Left kidney (tissue), 2 donors: ENCODE data around the gene KIF27. TPM values are rescaled to one million over a fixed set of nuclear protein-coding genes. Genes with fewer than 3 reads are reported as not detected.
"Not testable (repeated sequence)": the region's sequence is repeated elsewhere in the genome, so short reads cannot be mapped to it uniquely, and the experiment has no call there.

ENCODE experiments used
- DNase-seq: peaks from one replicate; pipeline ENCODE4 v3.0.0-alpha.2; 2013
- polyA plus RNA-seq: library from polyadenylated mRNA; unstranded; fragments of 120-200 nt; gene quantifications from one replicate; pipeline ENCODE4 v1.2.1, GENCODE V29; 2013; ENCODE audit not compliant: insufficient read length

Gene KIF27
- polyA plus RNA-seq, 1 donor = 27.4 TPM

DNA sequence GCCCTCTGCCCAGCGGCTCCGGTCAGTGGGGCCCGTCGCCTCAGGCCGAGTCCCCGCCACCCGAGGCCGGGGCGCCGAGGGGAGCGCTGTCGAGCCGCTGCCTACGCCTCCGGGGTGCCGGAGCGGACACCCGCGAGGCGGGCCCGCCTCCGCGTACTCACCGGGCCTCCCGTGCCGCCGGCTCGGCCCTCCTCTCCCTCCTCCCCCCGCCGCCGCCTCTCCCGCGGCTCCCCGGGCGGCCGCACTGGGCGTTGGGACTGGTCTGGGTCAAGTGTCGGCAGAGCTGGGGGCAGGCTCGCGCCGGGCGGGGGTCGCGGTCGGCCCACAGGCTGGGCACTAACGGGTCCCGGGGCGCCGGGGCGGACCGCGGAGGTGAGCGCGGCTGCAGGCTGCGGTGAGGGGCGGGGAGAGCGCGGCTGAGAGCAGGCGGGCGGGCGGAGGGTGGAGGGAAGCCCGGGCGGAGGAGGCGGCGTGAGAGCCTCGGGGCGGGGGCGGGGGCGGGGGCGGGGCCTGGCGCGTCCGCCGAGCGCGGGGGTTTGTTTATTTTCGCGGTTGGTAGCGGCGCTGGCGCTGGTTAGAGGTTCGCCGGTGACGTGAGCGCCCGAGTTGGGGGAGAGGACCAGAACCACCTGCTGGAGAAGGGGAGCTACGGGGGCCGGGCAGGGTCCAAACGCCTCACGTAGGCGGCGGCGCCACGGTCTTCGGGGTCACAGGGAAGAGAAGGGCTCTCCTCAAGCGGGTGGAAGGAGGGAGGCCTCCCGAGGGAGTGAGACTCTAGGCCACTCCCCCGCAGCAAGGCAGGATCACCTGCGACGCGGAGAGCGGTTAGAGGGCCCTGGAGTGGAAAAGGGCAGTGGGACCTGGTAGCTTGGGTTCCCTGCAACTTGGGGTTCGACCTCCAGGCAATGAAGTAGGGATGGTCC is 103.6 kb downstream of the KIF27 start, which contains the start of gene GKAP1:
Gene GKAP1, minus strand, starts transcription at position 414 of the 923 bp plus-strand sequence. CDS start 11,252 bp downstream, outside the sequence.
- DNase-seq = peak; percentile 49

DNA sequence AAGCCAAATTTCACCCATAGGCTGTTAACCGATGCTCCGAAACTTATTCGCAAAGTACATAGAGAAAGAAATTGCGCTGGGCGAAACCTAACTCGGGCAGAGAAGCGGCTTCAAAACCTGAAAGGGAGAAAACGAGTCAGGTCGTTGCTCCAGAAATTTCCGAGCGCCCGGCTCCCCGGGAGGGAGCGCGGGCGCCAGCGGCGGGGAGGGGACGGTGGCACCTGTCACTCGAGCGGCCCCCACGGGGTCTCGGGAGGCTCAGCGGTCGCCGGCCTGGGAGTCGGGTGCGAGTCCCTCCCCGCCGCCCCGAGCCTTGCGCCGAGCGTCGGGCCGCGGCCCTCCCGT is 104.2 kb downstream of the KIF27 start:
- DNase-seq = not testable (repeated sequence)

DNA sequence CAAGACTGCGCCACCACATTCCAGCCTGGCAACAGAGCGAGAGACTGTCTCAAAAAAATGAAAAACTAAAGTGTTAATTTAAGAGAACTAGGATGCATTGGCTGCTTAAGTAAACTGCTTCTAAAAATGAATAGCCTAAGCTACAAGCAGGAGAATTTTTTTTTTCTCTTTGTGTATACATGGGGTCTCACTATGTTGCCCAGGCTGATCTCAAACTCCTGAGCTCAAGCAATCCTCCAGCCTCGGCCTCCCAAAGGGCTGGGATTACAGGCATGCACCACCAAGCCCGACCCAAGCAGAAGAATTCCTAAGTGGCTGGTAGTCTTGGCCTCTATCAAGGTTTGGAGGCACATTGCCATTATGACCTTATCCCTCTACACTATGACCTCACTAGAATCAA is 106.1 kb downstream of the KIF27 start:
- DNase-seq = not testable (repeated sequence)

DNA sequence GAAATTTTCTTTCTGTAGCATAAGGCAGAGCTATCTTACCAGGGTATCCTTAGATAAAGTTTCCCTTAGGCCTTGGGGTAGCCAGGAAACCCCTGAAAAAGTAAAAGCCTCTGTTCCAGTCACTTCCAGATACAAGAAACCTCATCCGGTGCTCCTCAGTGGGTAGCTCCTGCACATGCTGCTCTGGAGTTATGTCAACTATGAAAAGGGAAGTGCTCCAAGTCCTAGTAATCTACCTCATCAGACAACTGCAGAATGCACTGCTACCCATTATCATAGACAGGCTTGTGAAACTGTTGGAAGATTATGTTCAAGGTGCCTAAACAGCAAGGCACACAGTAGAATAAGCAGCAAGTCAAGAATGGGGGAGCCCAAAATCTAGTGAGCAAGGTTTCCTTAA is 112.0 kb downstream of the KIF27 start:
- DNase-seq = not testable (repeated sequence)

DNA sequence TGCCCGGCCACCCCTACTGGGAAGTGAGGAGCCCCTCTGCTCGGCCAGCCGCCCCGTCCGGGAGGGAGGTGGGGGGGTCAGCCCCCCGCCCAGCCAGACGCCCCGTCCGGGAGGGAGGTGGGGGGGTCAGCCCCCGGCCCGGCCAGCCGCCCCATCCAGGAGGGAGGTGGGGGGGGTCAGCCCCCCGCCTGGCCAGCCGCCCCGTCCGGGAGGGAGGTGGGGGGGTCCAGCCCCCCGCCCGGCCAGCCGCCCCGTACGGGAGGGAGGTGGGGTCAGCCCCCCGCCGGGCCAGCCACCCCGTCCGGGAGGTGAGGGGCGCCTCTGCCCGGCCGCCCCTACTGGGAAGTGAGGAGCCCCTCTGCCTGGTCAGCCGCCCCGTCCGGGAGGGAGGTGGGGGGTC is 116.8 kb downstream of the KIF27 start:
- DNase-seq = not testable (repeated sequence)

DNA sequence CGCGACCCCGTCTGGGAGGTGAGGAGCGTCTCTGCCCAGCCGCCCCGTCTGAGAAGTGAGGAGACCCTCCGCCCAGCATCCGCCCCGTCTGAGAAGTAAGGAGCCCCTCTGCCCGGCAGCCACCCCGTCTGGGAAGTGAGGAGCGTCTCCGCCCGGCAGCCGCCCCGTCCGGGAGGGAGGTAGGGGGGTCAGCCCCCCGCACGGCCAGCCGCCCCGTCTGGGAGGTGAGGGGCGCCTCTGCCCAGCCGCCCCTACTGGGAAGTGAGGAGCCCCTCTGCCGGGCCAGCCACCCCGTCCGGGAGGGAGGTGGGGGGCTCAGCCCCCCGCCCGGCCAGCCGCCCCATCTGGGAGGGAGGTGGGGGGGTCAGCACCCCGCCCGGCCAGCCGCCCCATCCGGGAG is 117.3 kb downstream of the KIF27 start:
- not testable (repeated sequence) for DNase-seq

DNA sequence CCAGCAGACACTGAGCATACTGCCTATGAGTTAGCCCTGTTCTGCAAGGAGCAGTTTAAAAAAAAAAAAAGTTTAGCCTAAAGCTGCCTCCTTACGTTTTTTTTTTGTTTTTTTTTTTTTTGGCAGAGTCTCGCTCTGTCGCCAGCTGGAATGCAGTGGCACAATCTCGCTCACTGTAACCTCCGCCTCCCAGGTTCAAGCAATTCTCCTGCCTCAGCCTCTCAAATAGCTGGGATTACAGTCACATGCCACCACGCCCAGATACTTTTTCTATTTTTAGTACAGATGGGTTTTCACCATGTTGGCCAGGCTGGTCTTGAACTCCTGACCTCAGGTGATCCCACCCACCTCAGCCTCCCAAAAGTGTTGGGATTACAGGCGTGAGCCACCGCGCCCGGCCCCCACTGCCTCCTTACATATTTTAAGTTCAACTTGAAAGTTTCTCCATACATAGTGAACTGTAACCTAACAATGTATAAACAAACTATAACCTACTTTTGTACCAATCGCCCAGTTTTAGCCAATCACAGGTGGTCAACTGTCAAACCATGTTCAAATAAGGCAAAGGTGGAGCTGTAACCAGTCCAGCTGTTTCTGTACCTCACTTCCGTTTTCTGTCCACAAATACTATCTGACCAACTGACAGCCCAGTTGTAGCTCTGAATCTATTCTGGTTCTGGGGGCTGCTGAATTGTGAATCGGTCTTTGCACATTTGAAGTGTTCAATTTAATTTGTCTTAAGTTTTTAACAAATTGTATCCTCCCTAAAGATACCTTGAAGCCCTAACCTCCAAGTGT is 120.8 kb downstream of the KIF27 start:
- no peak for DNase-seq

DNA sequence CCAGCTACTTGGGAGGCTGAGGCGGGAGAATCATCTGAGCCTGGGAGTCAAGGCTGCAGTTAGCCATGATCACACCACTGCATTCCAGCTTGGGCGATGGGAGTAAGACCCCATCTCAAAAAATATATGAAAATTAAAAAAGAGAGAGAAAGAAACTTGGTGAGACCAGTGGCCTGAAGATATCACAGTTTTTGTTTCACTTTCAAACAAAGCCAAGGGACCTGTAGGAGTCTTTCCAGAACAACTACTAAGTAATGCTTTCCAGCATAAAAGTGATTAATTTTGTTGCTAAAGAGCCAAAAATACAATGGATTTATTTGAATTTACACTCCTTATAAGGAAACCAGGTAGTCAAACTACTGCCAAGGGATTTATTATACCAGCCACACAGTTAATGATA is 127.2 kb downstream of the KIF27 start:
- no peak for DNase-seq

DNA sequence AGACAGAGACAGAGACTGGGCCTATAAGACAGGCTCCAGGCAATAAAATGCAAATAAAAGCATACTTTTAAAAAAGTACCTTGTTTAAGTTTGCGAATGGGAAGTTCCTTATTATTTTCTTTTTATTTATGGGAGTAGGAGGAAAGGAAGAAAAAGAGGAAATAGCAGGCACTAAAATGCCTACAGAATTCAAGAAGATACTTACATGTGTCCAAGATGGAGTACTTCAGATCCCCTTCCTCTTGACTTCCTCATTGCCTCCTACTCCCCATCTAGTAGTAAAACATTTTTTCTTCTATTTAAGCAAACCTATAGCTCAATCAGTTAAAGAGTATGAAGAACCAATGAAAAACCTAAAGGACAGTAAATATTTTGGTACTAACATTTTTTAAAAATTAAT is 128.5 kb downstream of the KIF27 start:
- no peak for DNase-seq

Other genes starting within 250 kb of the KIF27 start
- 117 TPM for gene UBQLN1, start 213.5 kb downstream of the KIF27 start, polyA plus RNA-seq
- 24.7 TPM for gene GKAP1, start 103.7 kb downstream of the KIF27 start, polyA plus RNA-seq
- 1,020 TPM for gene HNRNPK, start 58.8 kb upstream of the KIF27 start, polyA plus RNA-seq
- gene RMI1, start 59.4 kb upstream of the KIF27 start, polyA plus RNA-seq = 26.8 TPM